ENCODE data around the gene POLR2B. TPM values are rescaled to one million over a fixed set of nuclear protein-coding genes. Genes with fewer than 3 reads are reported as not detected.

POLR2B gene
- total and polyA plus RNA-seq, 2 of the 8 experiments (the other 6 are each of a cell fraction or from before 2014, with no cell fraction given): 59.3 to 115 TPM

- TF ChIP-seq CHD7 (IDR thresholded peaks at IDR 0.05; ENCODE audit: insufficient replicate concordance, low read length): no peak
- no peak for TF ChIP-seq ATF2 (IDR thresholded peaks at IDR 0.05; ENCODE audit: low read length)
- no peak for TF ChIP-seq CTCF (IDR thresholded peaks at IDR 0.05; ENCODE audit: control extremely low read depth in 1 of 3, insufficient read depth in 1 of 3, low read depth in 1 of 3, low read length in 3 of 3)
- TF ChIP-seq E2F6 (IDR thresholded peaks at IDR 0.05): no peak
- no peak for TF ChIP-seq SP1 (IDR thresholded peaks at IDR 0.05; ENCODE audit: low read depth, low read length)
- no peak for TF ChIP-seq RBBP5 (IDR thresholded peaks at IDR 0.05; ENCODE audit: borderline replicate concordance, low read depth, low read length)
These were observed 82.7 kb downstream of the POLR2B start (continued) for GRCh38 chr4:57061395-57061794.
